ENCODE measurements around the gene CCDC191. TPM values are rescaled to one million over a fixed set of nuclear protein-coding genes. Genes with fewer than 3 reads are reported as not detected.

The CCDC191 gene
- total RNA-seq, 3 donors from 2014 or later = 3.9 to 6.2 (median 5.0) TPM

DNA sequence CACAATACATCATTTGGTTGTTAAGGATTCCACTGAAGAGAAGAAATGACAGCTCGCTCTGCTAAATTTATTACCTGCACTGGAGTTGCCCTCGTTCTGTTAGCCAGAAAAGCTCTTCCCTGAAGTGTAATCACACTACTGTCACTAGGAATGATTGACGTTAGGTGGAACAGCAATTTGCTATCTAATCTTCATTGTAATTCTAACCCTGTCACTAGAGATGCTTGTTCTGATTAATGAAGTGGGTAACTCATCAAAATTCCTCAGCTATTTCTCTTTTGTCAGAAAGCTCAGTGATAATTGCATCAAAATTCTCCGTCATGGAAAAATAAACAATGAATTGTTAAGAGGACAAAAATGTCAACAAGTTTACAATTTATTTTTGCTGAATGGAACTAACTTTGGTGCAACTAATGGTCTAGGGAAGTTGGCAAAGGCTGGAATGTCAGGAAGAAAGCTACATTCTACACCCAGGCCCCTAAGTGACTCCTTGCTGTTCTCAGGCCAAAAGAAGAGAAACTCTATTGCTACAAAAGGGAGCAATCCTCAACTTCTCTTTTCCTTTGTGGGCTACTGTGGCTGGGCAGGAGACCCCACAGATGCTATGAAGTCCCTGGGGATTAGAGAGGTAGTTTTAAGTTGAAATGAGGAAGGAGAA, 34.1 kb downstream of the CCDC191 start:
- ATAC-seq (no peak), DNase-seq (no peak)
- Histone ChIP-seq H3K4me1 (ENCODE audit: low read depth) (no peaks in the 10 kb centered on the region), H3K4me3 (no peak overlapping the region), H3K9me3 (no peaks in the 10 kb centered on the region), H3K36me3 (ENCODE audit: low read depth) (no peaks in the 10 kb centered on the region)
- TF ChIP-seq, protein P1, sequence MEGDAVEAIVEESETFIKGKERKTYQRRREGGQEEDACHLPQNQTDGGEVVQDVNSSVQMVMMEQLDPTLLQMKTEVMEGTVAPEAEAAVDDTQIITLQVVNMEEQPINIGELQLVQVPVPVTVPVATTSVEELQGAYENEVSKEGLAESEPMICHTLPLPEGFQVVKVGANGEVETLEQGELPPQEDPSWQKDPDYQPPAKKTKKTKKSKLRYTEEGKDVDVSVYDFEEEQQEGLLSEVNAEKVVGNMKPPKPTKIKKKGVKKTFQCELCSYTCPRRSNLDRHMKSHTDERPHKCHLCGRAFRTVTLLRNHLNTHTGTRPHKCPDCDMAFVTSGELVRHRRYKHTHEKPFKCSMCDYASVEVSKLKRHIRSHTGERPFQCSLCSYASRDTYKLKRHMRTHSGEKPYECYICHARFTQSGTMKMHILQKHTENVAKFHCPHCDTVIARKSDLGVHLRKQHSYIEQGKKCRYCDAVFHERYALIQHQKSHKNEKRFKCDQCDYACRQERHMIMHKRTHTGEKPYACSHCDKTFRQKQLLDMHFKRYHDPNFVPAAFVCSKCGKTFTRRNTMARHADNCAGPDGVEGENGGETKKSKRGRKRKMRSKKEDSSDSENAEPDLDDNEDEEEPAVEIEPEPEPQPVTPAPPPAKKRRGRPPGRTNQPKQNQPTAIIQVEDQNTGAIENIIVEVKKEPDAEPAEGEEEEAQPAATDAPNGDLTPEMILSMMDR (IDR thresholded peaks at IDR 0.05) = no peak
- intact Hi-C loops (cut with DNase I, micrococcal nuclease) = no loop called here

DNA sequence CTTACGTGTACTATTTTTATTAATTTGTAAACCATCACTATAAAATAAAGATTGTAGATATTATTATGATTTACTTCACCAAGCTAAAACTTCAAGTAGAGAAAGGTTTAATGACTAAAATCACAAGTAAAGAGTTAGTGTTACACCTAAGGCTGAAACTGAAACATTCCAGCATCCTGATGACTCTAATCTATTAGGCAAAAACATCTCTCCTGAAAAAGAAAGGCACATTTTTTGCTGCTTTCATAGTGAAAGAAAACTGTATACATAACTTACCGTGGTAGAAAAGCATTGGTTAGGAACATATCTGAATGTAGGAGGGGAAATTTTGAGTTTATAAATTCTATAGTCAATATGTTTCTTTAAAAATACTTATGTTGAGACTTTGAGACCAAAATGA, 35.4 kb downstream of the CCDC191 start:
- no peaks in the 10 kb centered on the region for H3K9me3 ChIP-seq
- TF ChIP-seq, protein P1 (IDR thresholded peaks at IDR 0.05) = no peak
- H3K36me3 ChIP-seq (ENCODE audit: low read depth) = no peaks in the 10 kb centered on the region
- DNase-seq (no peak), ATAC-seq (no peak)
- H3K4me1 ChIP-seq (ENCODE audit: low read depth) = no peaks in the 10 kb centered on the region
- intact Hi-C loops (cut with DNase I, micrococcal nuclease) = no loop called here
- no peak overlapping the region for H3K4me3 ChIP-seq

DNA sequence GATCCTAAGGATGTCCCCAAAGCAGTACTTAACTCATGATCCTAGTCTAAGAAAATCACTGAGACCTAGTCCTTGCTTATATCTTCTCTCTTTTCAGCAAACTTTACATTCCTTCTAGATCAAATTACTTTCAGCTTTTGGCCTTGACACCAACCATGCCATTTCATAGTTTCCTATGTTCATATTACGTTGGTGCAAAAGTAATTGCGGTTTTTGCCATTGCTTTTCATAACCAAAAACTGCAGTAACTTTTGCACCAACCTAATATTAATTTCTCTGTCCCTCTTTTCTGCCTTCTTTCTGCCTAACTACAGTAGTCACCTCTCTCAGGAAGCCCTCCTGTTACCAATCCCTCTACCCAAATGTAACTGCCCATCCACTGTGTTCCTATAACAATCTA, 36.8 kb downstream of the CCDC191 start:
- TF ChIP-seq, protein P1 (IDR thresholded peaks at IDR 0.05) = no peak
- DNase-seq = no peak
- Histone ChIP-seq H3K4me3 (no peak overlapping the region), H3K9me3 (no peaks in the 10 kb centered on the region), H3K4me1 (ENCODE audit: low read depth) (no peaks in the 10 kb centered on the region), H3K36me3 (ENCODE audit: low read depth) (no peaks in the 10 kb centered on the region)
- no peak for ATAC-seq
- intact Hi-C loops (cut with DNase I, micrococcal nuclease) = no loop called here

- TF ChIP-seq, protein P1 (IDR thresholded peaks at IDR 0.05) = no peak
- Histone ChIP-seq H3K4me1 (ENCODE audit: low read depth) (no peaks in the 10 kb centered on the region), H3K9me3 (no peaks in the 10 kb centered on the region), H3K4me3 (no peak overlapping the region), H3K36me3 (ENCODE audit: low read depth) (no peaks in the 10 kb centered on the region)
- intact Hi-C loops (cut with DNase I, micrococcal nuclease) = no loop called here
- no peak for ATAC-seq
- no peak for DNase-seq
Observed at GRCh38 chr3:114014211-114014610, 42.1 kb downstream of the CCDC191 start.

GRCh38 chr3:114011059-114011797, 45.1 kb downstream of the CCDC191 start:
- intact Hi-C loops (cut with DNase I, micrococcal nuclease) = no loop called here
- no peak for ATAC-seq
- no peak overlapping the region for H3K4me3 ChIP-seq
- no peaks in the 10 kb centered on the region for H3K4me1 ChIP-seq (ENCODE audit: low read depth)
- H3K36me3 ChIP-seq (ENCODE audit: low read depth) = no peaks in the 10 kb centered on the region
- TF ChIP-seq, protein P1 (IDR thresholded peaks at IDR 0.05) = no peak
- DNase-seq = no peak
- H3K9me3 ChIP-seq = no peaks in the 10 kb centered on the region

Data from mucosa of descending colon (tissue), 3 donors.